Natural killer cell treated with Interleukin-12 subunit alpha and Interleukin-12 subunit beta and Interleukin-15 and Interleukin-18, amount 100 ng/mL, for 72 hours (primary cell): ENCODE measurements around the gene STPG3. TPM values are rescaled to one million over a fixed set of nuclear protein-coding genes. Genes with fewer than 3 reads are reported as not detected.

ENCODE experiments used
- total RNA-seq, 2 donors: library from RNA; stranded (reverse); gene quantifications; one replicate each; pipeline ENCODE4 v1.2.3, GENCODE V29; 2022

STPG3 gene
- total RNA-seq, 2 donors from 2014 or later = not detected

Other genes starting within 250 kb of the STPG3 start
- 100 to 1,000 TPM in 1 of 2 donors, 10 to 100 TPM in 1; 77.6 to 109 TPM for gene ABCA2, start 223.0 kb upstream of the STPG3 start, total RNA-seq
- gene FUT7, start 219.2 kb upstream of the STPG3 start, total RNA-seq = 10 to 100 TPM; 10.0 to 17.8 TPM
- 10 to 100 TPM; 11.2 to 41.7 TPM for gene NPDC1, start 205.1 kb upstream of the STPG3 start, total RNA-seq
- gene ENTPD2, start 197.2 kb upstream of the STPG3 start, total RNA-seq = not detected
- 10 to 100 TPM in 1 of 2 donors, 1 to 10 TPM in 1; 9.5 to 20.8 TPM for gene SAPCD2, start 180.7 kb upstream of the STPG3 start, total RNA-seq
- 10 to 100 TPM; 19.9 to 22.0 TPM for gene UAP1L1, start 173.8 kb upstream of the STPG3 start, total RNA-seq
- 10 to 100 TPM; 34.1 to 55.8 TPM for gene MAN1B1, start 164.3 kb upstream of the STPG3 start, total RNA-seq
- 100 to 1,000 TPM; 188 to 310 TPM for gene DPP7, start 136.6 kb upstream of the STPG3 start, total RNA-seq
- under 1 TPM in 1 of 2 donors, not detected in 1; 0.11 TPM for gene GRIN1, start 112.1 kb upstream of the STPG3 start, total RNA-seq
- gene LRRC26, start 81.2 kb upstream of the STPG3 start, total RNA-seq = not detected
- not detected for gene TMEM210, start 79.2 kb upstream of the STPG3 start, total RNA-seq
- gene ANAPC2, start 62.7 kb upstream of the STPG3 start, total RNA-seq = 10 to 100 TPM; 75.5 to 98.1 TPM
- 10 to 100 TPM; 78.3 to 91.4 TPM for gene SSNA1, start 62.6 kb upstream of the STPG3 start, total RNA-seq
- gene TPRN, start 50.5 kb upstream of the STPG3 start, total RNA-seq = 10 to 100 TPM in 1 of 2 donors, 1 to 10 TPM in 1; 9.0 to 19.1 TPM
- gene TMEM203, start 45.6 kb upstream of the STPG3 start, total RNA-seq = 10 to 100 TPM; 25.0 to 43.9 TPM
- 10 to 100 TPM; 33.0 to 81.9 TPM for gene NDOR1, start 45.6 kb upstream of the STPG3 start, total RNA-seq
- gene RNF208, start 29.0 kb upstream of the STPG3 start, total RNA-seq = 1 to 10 TPM; 1.4 to 1.9 TPM
- under 1 TPM; 0.29 to 0.33 TPM for gene CYSRT1, start 26.1 kb upstream of the STPG3 start, total RNA-seq
- gene RNF224, start 23.8 kb upstream of the STPG3 start, total RNA-seq = not detected
- gene SLC34A3, start 20.4 kb upstream of the STPG3 start, total RNA-seq = not detected
- gene TUBB4B, start 10.0 kb upstream of the STPG3 start, total RNA-seq = 100 to 1,000 TPM; 332 to 432 TPM
- gene NELFB, start 4.0 kb downstream of the STPG3 start, total RNA-seq = 10 to 100 TPM; 58.8 to 90.3 TPM
- 10 to 100 TPM; 31.1 to 38.4 TPM for gene TOR4A, start 26.4 kb downstream of the STPG3 start, total RNA-seq
- 1 to 10 TPM in 1 of 2 donors, under 1 TPM in 1; 0.88 to 2.6 TPM for gene NRARP, start 51.0 kb downstream of the STPG3 start, total RNA-seq
- gene EXD3, start 171.9 kb downstream of the STPG3 start, total RNA-seq = 1 to 10 TPM; 7.6 to 7.9 TPM
- under 1 TPM; 0.33 to 0.62 TPM for gene NOXA1, start 172.1 kb downstream of the STPG3 start, total RNA-seq
- not detected for gene ENTPD8, start 190.1 kb downstream of the STPG3 start, total RNA-seq
- 10 to 100 TPM; 17.1 to 36.4 TPM for gene NSMF, start 208.0 kb downstream of the STPG3 start, total RNA-seq